ENCODE data around the gene SCYL3. TPM values are rescaled to one million over a fixed set of nuclear protein-coding genes. Genes with fewer than 3 reads are reported as not detected.

SCYL3 gene
- total RNA-seq, 1 donor from 2014 or later, result 12.0 TPM

- no peak for ATAC-seq
Observed at GRCh38 chr1:169896013-169896412, 2.3 kb upstream of the SCYL3 start.

DNA sequence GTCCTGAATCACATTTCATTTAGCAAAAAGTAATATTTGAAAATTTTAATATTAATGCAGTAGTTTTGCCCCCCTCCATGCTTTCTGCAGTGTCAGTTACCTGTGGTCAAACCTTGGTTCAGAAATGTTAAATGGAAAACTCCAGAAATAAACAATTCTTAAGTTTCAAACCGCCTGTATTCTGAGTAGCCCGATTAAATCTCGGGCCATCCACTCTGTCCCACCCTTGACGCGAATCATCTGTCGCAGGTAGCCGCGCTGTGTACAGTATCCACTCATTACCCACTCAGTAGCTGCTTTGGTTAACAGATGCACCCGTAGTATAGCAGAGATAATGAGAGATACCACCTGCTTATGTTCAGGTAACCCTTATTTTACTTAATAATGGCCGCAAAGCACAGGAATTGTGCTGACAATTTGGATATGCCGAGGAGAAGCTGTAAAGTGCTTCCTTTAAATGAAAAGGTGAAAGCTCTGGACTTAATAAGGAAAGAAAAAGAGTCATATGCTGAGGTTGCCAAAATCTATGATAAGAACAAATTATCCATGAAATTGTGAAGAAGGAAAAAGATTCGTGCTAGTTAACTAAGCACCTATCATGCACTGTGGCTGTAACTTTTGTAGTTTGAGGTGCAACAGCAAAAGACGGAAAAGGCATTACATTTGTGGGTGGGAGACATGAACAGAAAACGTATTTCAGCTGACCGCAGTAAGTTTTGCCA, 889 bp upstream of the SCYL3 start:
- no peaks in the 10 kb centered on the region for H3K27me3 ChIP-seq
- H3K36me3 ChIP-seq, result no peaks in the 10 kb centered on the region
- H3K4me1 ChIP-seq, result peaks cover 27% of the 10 kb centered on the region
- peak overlapping the region; percentile 99 for H3K27ac ChIP-seq
- no peaks in the 10 kb centered on the region for H3K9me3 ChIP-seq
- DNase-seq (no peak), ATAC-seq (no peak)
- H3K4me3 ChIP-seq, result peak overlapping the region; percentile 83
- intact Hi-C loops (cut with DNase I), result no loop called here
- TF ChIP-seq, protein P1, sequence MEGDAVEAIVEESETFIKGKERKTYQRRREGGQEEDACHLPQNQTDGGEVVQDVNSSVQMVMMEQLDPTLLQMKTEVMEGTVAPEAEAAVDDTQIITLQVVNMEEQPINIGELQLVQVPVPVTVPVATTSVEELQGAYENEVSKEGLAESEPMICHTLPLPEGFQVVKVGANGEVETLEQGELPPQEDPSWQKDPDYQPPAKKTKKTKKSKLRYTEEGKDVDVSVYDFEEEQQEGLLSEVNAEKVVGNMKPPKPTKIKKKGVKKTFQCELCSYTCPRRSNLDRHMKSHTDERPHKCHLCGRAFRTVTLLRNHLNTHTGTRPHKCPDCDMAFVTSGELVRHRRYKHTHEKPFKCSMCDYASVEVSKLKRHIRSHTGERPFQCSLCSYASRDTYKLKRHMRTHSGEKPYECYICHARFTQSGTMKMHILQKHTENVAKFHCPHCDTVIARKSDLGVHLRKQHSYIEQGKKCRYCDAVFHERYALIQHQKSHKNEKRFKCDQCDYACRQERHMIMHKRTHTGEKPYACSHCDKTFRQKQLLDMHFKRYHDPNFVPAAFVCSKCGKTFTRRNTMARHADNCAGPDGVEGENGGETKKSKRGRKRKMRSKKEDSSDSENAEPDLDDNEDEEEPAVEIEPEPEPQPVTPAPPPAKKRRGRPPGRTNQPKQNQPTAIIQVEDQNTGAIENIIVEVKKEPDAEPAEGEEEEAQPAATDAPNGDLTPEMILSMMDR (IDR thresholded peaks at IDR 0.05), result no peak

More at GRCh38 chr1:169896013-169896412, 2.3 kb upstream of the SCYL3 start:
- H3K4me1 ChIP-seq, result peaks cover 17% of the 10 kb centered on the region
- no peaks in the 10 kb centered on the region for H3K36me3 ChIP-seq
- no peaks in the 10 kb centered on the region for H3K9me3 ChIP-seq
- H3K27ac ChIP-seq, result no peak overlapping the region
- H3K4me3 ChIP-seq, result no peak overlapping the region
- intact Hi-C loops (cut with DNase I), result no loop called here
- no peak for DNase-seq
- H3K27me3 ChIP-seq, result no peaks in the 10 kb centered on the region
- TF ChIP-seq, protein P1 (IDR thresholded peaks at IDR 0.05), result no peak

DNA sequence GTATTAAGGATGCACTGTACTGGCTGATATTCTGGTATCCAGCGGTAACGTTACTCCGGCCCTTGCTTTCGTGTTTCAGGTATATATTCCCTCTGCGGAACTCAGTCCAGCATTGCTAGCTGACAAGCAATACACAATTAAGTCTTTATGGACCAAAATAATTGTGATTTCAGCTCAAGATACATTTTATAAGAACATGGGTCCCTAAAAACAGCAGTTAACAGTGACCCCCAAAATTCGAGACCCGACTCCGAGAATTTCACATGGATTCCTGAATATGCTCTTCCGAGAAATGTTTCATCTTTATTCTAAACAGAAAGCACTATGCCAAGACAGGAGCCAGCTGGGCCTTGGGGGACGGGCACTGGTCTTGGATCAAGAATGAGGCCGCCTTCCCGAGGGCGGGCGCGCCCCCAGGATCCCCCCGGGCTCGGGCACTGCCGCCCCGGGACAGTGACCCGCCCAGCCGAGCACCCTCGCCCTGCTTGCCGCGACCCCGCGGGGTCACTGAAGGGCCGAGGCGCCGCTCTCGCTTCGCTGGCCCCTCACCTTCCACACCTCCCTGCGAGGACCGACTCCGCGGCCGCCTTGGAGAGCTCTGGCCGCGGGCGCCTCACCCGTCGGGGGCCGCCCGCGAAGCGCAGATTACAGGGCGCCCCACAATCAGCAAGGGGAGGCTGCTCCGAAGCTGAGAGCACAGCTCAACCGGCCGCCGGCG, 610 bp downstream of the SCYL3 start:
- TF ChIP-seq, protein P1 (IDR thresholded peaks at IDR 0.05), result no peak
- intact Hi-C loops (cut with DNase I), result no loop called here
- Histone ChIP-seq H3K27ac (peak overlapping the region; percentile 99), H3K4me1 (peaks cover 27% of the 10 kb centered on the region), H3K9me3 (no peaks in the 10 kb centered on the region), H3K4me3 (peak overlapping the region; percentile 83), H3K36me3 (peaks cover 7% of the 10 kb centered on the region), H3K27me3 (no peaks in the 10 kb centered on the region)
- DNase-seq (peak; percentile 80), ATAC-seq (peak; percentile 15)

- H3K27me3 ChIP-seq, result no peaks in the 10 kb centered on the region
- DNase-seq (no peak), ATAC-seq (no peak)
- intact Hi-C loops (cut with DNase I), result no loop called here
- no peaks in the 10 kb centered on the region for H3K9me3 ChIP-seq
- H3K4me3 ChIP-seq, result peak overlapping the region; percentile 83
- peaks cover 15% of the 10 kb centered on the region for H3K36me3 ChIP-seq
- H3K4me1 ChIP-seq, result peaks cover 27% of the 10 kb centered on the region
- TF ChIP-seq, protein P1 (IDR thresholded peaks at IDR 0.05), result no peak
- H3K27ac ChIP-seq, result peak overlapping the region; percentile 99
Observed at GRCh38 chr1:169892176-169892926, 1.3 kb downstream of the SCYL3 start.

GRCh38 chr1:169891539-169891885, 2.2 kb downstream of the SCYL3 start:
- Histone ChIP-seq H3K4me3 (no peak overlapping the region), H3K4me1 (peaks cover 27% of the 10 kb centered on the region), H3K27me3 (no peaks in the 10 kb centered on the region), H3K27ac (peak overlapping the region; percentile 28), H3K9me3 (no peaks in the 10 kb centered on the region), H3K36me3 (peaks cover 23% of the 10 kb centered on the region)
- TF ChIP-seq, protein P1 (IDR thresholded peaks at IDR 0.05), result no peak
- ATAC-seq (no peak), DNase-seq (no peak)
- intact Hi-C loops (cut with DNase I), result no loop called here
